ENCODE data around the gene SP140.

GRCh38 chr2:230226051-230226551, 565 bp downstream of the SP140 start:
- TF ChIP-seq ZNF23 (CRISPR knock-in tag; IDR thresholded peaks at IDR 0.05) (no peak), MAX (CRISPR knock-in tag; IDR thresholded peaks at IDR 0.05) (no peak), RCOR1 (IDR thresholded peaks at IDR 0.05; ENCODE audit: borderline replicate concordance in 1 of 2, low read depth in 2 of 2, low read length in 2 of 2) (no peak), FOS (IDR thresholded peaks at IDR 0.05; ENCODE audit: extremely low read depth, insufficient read length) (no peak), EP300 (IDR thresholded peaks at IDR 0.05; ENCODE audit: low read length) (no peak), ILF3 (IDR thresholded peaks at IDR 0.05; ENCODE audit: borderline replicate concordance) (no peak), PRDM10 (IDR thresholded peaks at IDR 0.05; ENCODE audit: partially characterized antibody) (no peak), ATF6 (CRISPR knock-in tag; IDR thresholded peaks at IDR 0.05) (no peak), ZNF518B (CRISPR knock-in tag; IDR thresholded peaks at IDR 0.05) (no peak), GATA2 (CRISPR knock-in tag; IDR thresholded peaks at IDR 0.05) (no peak), MAFK (IDR thresholded peaks at IDR 0.05; ENCODE audit: low read length) (no peak), LARP7 (IDR thresholded peaks at IDR 0.05) (no peak), HIVEP1 (CRISPR knock-in tag; IDR thresholded peaks at IDR 0.05) (no peak), EGR1 (conservative IDR thresholded peaks at IDR 0.05) (no peak)
